Activated naive CD4-positive, alpha-beta T cell treated with anti-CD3 and anti-CD28 coated beads, Interleukin-2, amount 50 U/mL, for 24 hours (primary cell): ENCODE data around the gene GTF2A1L.
"Not testable (repeated sequence)": the region's sequence is repeated elsewhere in the genome, so short reads cannot be mapped to it uniquely, and the experiment has no call there.

ENCODE experiments used
- H3K27ac Mint-ChIP-seq: one replicate; pipeline ENCODE4 v1.8.0; 2021; ENCODE audit warnings: mild to moderate bottlenecking, mixed read lengths
- H3K27me3 Mint-ChIP-seq: one replicate; pipeline ENCODE4 v1.8.0; 2021; ENCODE audit warnings: mixed read lengths
- H3K36me3 Mint-ChIP-seq: one replicate; pipeline ENCODE4 v1.8.0; 2021; ENCODE audit warnings: mixed read lengths
- H3K4me1 Mint-ChIP-seq: one replicate; pipeline ENCODE4 v1.8.0; 2021; ENCODE audit warnings: mixed read lengths
- H3K4me3 Mint-ChIP-seq: one replicate; pipeline ENCODE4 v1.8.0; 2021; ENCODE audit warnings: mild to moderate bottlenecking, mixed read lengths
- H3K9me3 Mint-ChIP-seq: one replicate; pipeline ENCODE4 v1.8.0; 2021; ENCODE audit warnings: mixed read lengths

GTF2A1L gene

GRCh38 chr2:48617618-48618017 lies at the start of gene GTF2A1L:
GTF2A1L (plus strand) TSS chr2:48617856; CDS start chr2:48617875, 19 bp downstream.
- no peak within 1 kb of the TSS for H3K27ac Mint-ChIP-seq
- no peaks in the 10 kb centered on the region for H3K9me3 Mint-ChIP-seq
- no peaks in the 10 kb centered on the region for H3K4me1 Mint-ChIP-seq
- no peaks in the 10 kb centered on the region for H3K36me3 Mint-ChIP-seq
- H3K4me3 Mint-ChIP-seq = no peak within 1 kb of the TSS
- H3K27me3 Mint-ChIP-seq = peaks cover 9% of the 10 kb centered on the region

GRCh38 chr2:48568547-48568946 lies 49.1 kb upstream of the GTF2A1L start:
- H3K27me3 Mint-ChIP-seq = no peaks in the 10 kb centered on the region
- no peaks in the 10 kb centered on the region for H3K36me3 Mint-ChIP-seq
- no peaks in the 10 kb centered on the region for H3K9me3 Mint-ChIP-seq
- peaks cover 5% of the 10 kb centered on the region for H3K4me1 Mint-ChIP-seq
- no peak overlapping the region for H3K4me3 Mint-ChIP-seq
- H3K27ac Mint-ChIP-seq = no peak overlapping the region

GRCh38 chr2:48569433-48569832 lies 48.2 kb upstream of the GTF2A1L start:
- H3K4me3 Mint-ChIP-seq = no peak overlapping the region
- peak overlapping the region; percentile 6 for H3K27ac Mint-ChIP-seq
- peaks cover 5% of the 10 kb centered on the region for H3K4me1 Mint-ChIP-seq

GRCh38 chr2:48572816-48573215 lies 44.8 kb upstream of the GTF2A1L start:
- Mint-ChIP-seq H3K27me3 (no peaks in the 10 kb centered on the region), H3K9me3 (no peaks in the 10 kb centered on the region), H3K4me1 (peaks cover 13% of the 10 kb centered on the region), H3K4me3 (no peak overlapping the region), H3K27ac (no peak overlapping the region), H3K36me3 (no peaks in the 10 kb centered on the region)

More at GRCh38 chr2:48569433-48569832, 48.2 kb upstream of the GTF2A1L start:
- H3K27me3 Mint-ChIP-seq = no peaks in the 10 kb centered on the region
- no peaks in the 10 kb centered on the region for H3K9me3 Mint-ChIP-seq
- H3K36me3 Mint-ChIP-seq = no peaks in the 10 kb centered on the region

GRCh38 chr2:48574353-48575287 lies 43.0 kb upstream of the GTF2A1L start:
- H3K9me3 Mint-ChIP-seq = no peaks in the 10 kb centered on the region
- H3K4me3 Mint-ChIP-seq = no peak overlapping the region
- peaks cover 7% of the 10 kb centered on the region for H3K4me1 Mint-ChIP-seq
- no peaks in the 10 kb centered on the region for H3K36me3 Mint-ChIP-seq
- H3K27me3 Mint-ChIP-seq = no peaks in the 10 kb centered on the region
- no peak overlapping the region for H3K27ac Mint-ChIP-seq

GRCh38 chr2:48578313-48578712 lies 39.3 kb upstream of the GTF2A1L start:
- no peaks in the 10 kb centered on the region for H3K9me3 Mint-ChIP-seq
- H3K27ac Mint-ChIP-seq = no peak overlapping the region
- H3K27me3 Mint-ChIP-seq = no peaks in the 10 kb centered on the region
- H3K36me3 Mint-ChIP-seq = no peaks in the 10 kb centered on the region
- H3K4me3 Mint-ChIP-seq = no peak overlapping the region
- H3K4me1 Mint-ChIP-seq = peaks cover 7% of the 10 kb centered on the region

- Mint-ChIP-seq H3K36me3 (no peaks in the 10 kb centered on the region), H3K9me3 (no peaks in the 10 kb centered on the region)
Observed at GRCh38 chr2:48583961-48584360, 33.7 kb upstream of the GTF2A1L start.

GRCh38 chr2:48584551-48584950 lies 33.1 kb upstream of the GTF2A1L start:
- no peaks in the 10 kb centered on the region for H3K36me3 Mint-ChIP-seq
- H3K4me1 Mint-ChIP-seq = peaks cover 5% of the 10 kb centered on the region

More at GRCh38 chr2:48583961-48584360, 33.7 kb upstream of the GTF2A1L start:
- Mint-ChIP-seq H3K4me3 (no peak overlapping the region), H3K27ac (no peak overlapping the region), H3K27me3 (no peaks in the 10 kb centered on the region), H3K4me1 (peaks cover 2% of the 10 kb centered on the region)

GRCh38 chr2:48586433-48586832 lies 31.2 kb upstream of the GTF2A1L start:
- Mint-ChIP-seq H3K27ac (no peak overlapping the region), H3K4me1 (peaks cover 5% of the 10 kb centered on the region), H3K27me3 (no peaks in the 10 kb centered on the region), H3K9me3 (no peaks in the 10 kb centered on the region), H3K36me3 (no peaks in the 10 kb centered on the region), H3K4me3 (no peak overlapping the region)

More at GRCh38 chr2:48584551-48584950, 33.1 kb upstream of the GTF2A1L start:
- H3K27me3 Mint-ChIP-seq = no peaks in the 10 kb centered on the region
- no peak overlapping the region for H3K4me3 Mint-ChIP-seq
- H3K9me3 Mint-ChIP-seq = no peaks in the 10 kb centered on the region
- H3K27ac Mint-ChIP-seq = no peak overlapping the region

GRCh38 chr2:48587560-48587959 lies 30.1 kb upstream of the GTF2A1L start:
- Mint-ChIP-seq H3K27me3 (no peaks in the 10 kb centered on the region), H3K9me3 (no peaks in the 10 kb centered on the region), H3K4me1 (peaks cover 5% of the 10 kb centered on the region), H3K36me3 (no peaks in the 10 kb centered on the region), H3K27ac (no peak overlapping the region), H3K4me3 (no peak overlapping the region)

GRCh38 chr2:48587961-48588360 lies 29.7 kb upstream of the GTF2A1L start:
- no peaks in the 10 kb centered on the region for H3K36me3 Mint-ChIP-seq
- H3K9me3 Mint-ChIP-seq = no peaks in the 10 kb centered on the region
- no peak overlapping the region for H3K27ac Mint-ChIP-seq
- H3K27me3 Mint-ChIP-seq = no peaks in the 10 kb centered on the region
- no peak overlapping the region for H3K4me3 Mint-ChIP-seq
- H3K4me1 Mint-ChIP-seq = peaks cover 5% of the 10 kb centered on the region

GRCh38 chr2:48588745-48589144 lies 28.9 kb upstream of the GTF2A1L start:
- peaks cover 5% of the 10 kb centered on the region for H3K4me1 Mint-ChIP-seq
- no peak overlapping the region for H3K27ac Mint-ChIP-seq
- no peak overlapping the region for H3K4me3 Mint-ChIP-seq

GRCh38 chr2:48589170-48589767 lies 28.4 kb upstream of the GTF2A1L start:
- peaks cover 5% of the 10 kb centered on the region for H3K4me1 Mint-ChIP-seq
- no peak overlapping the region for H3K27ac Mint-ChIP-seq
- H3K36me3 Mint-ChIP-seq = no peaks in the 10 kb centered on the region
- no peak overlapping the region for H3K4me3 Mint-ChIP-seq
- H3K27me3 Mint-ChIP-seq = no peaks in the 10 kb centered on the region
- no peaks in the 10 kb centered on the region for H3K9me3 Mint-ChIP-seq

More at GRCh38 chr2:48588745-48589144, 28.9 kb upstream of the GTF2A1L start:
- no peaks in the 10 kb centered on the region for H3K27me3 Mint-ChIP-seq
- no peaks in the 10 kb centered on the region for H3K36me3 Mint-ChIP-seq
- H3K9me3 Mint-ChIP-seq = no peaks in the 10 kb centered on the region

- H3K4me1 Mint-ChIP-seq = peaks cover 5% of the 10 kb centered on the region
- H3K9me3 Mint-ChIP-seq = no peaks in the 10 kb centered on the region
- no peak overlapping the region for H3K4me3 Mint-ChIP-seq
- H3K27me3 Mint-ChIP-seq = no peaks in the 10 kb centered on the region
- H3K36me3 Mint-ChIP-seq = no peaks in the 10 kb centered on the region
- H3K27ac Mint-ChIP-seq = no peak overlapping the region
Observed at GRCh38 chr2:48590017-48590416, 27.6 kb upstream of the GTF2A1L start.

GRCh38 chr2:48592067-48592466 lies 25.6 kb upstream of the GTF2A1L start:
- H3K4me1 Mint-ChIP-seq = peaks cover 5% of the 10 kb centered on the region
- no peaks in the 10 kb centered on the region for H3K36me3 Mint-ChIP-seq
- no peak overlapping the region for H3K27ac Mint-ChIP-seq
- H3K27me3 Mint-ChIP-seq = no peaks in the 10 kb centered on the region
- no peaks in the 10 kb centered on the region for H3K9me3 Mint-ChIP-seq
- H3K4me3 Mint-ChIP-seq = no peak overlapping the region

GRCh38 chr2:48596751-48597150 lies 20.9 kb upstream of the GTF2A1L start:
- H3K4me1 Mint-ChIP-seq, H3K27ac Mint-ChIP-seq, H3K9me3 Mint-ChIP-seq, H3K36me3 Mint-ChIP-seq, H3K4me3 Mint-ChIP-seq, H3K27me3 Mint-ChIP-seq: not testable (repeated sequence)
